ENCODE measurements around the gene BST1.
A peak's percentile ranks its signal among the peaks of the same experiment; 100 is the strongest.

The BST1 gene, protein sequence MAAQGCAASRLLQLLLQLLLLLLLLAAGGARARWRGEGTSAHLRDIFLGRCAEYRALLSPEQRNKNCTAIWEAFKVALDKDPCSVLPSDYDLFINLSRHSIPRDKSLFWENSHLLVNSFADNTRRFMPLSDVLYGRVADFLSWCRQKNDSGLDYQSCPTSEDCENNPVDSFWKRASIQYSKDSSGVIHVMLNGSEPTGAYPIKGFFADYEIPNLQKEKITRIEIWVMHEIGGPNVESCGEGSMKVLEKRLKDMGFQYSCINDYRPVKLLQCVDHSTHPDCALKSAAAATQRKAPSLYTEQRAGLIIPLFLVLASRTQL

DNA sequence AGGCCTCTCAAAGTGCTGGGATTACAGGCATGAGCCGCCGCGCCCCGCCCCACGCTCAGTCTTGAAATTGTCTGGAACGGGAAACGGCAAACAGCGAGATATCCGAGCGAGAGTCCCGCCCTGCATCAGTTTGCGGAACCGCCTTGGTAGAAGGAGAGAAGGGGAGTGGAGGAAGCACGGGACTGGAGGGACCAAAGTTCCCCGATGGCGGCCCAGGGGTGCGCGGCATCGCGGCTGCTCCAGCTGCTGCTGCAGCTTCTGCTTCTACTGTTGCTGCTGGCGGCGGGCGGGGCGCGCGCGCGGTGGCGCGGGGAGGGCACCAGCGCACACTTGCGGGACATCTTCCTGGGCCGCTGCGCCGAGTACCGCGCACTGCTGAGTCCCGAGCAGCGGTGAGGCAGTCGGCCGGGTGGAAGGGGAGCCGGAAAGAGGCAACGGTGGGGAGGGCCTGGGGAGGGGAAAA lies at the start of gene BST1:
Gene BST1 (plus strand): TSS at position 125 of the 463 bp plus-strand sequence. CDS start 80 bp downstream, at position 205.
- DNase-seq (ENCODE audit: low read depth in 1 of 2, low spot score in 1 of 2) = no peak
- in situ Hi-C loops (cut with HindIII; ENCODE audit: low pct_unique_long_range_greater_than_20kb, low sequenced_read_pairs) = no loop called here
- no peak for TF ChIP-seq JUND (IDR thresholded peaks at IDR 0.05; ENCODE audit: low read depth)

DNA sequence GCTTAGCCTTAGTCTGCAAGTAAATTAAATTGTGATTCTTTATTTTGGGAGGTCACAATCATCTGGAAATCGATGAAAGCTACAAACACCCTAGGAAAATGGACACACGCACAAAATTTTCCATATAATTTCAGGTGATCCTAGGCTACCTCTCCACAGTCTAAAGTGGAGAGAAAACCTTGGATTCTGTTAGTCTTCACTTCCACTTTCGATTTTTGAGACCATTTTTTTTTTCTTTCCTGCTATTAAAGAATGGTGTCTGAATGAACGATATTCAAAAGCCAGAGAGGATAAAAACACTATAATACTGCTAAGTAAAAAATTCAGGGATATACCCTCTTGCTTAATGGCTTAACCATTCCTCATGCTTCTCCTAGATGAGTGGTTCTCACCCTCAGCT lies 49.4 kb upstream of the BST1 start:
- no peak for DNase-seq (ENCODE audit: low read depth in 1 of 2, low spot score in 1 of 2)
- TF ChIP-seq JUND (IDR thresholded peaks at IDR 0.05; ENCODE audit: low read depth) = no peak
- in situ Hi-C loops (cut with HindIII; ENCODE audit: low pct_unique_long_range_greater_than_20kb, low sequenced_read_pairs) = no loop called here

DNA sequence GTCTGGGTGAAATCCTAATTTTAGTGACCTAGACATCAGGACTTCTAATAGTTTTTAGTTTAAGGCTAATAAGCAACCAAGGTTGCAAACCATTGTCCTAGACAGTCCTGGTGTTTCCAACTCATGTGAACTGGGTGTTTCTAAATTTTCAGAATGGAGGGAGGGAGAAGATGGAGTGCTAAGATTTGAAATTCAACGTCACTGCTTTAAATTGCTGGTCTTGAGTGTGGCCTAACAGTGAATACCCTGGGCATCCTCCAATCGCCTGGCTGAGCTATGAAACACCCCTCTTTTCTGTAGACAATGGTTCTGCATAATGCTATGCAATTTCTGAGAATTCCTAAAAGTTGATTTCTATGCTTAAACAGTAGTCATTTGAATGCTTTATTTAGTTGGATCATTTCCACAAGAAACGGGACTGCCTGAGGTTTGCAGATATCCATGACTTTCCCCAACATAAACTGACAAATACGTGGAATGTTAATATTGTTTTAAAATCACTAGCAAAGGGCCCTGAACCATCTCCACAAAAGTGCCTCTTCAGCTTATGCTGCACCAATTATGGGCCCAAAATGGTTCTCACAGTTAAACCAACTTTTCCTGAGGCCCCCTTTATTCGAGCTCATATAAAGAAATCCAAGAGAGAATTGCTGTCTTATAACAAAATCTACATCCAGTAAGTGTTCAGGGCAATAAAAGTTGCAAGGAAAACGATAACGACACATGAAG lies 48.8 kb upstream of the BST1 start:
- in situ Hi-C loops (cut with HindIII; ENCODE audit: low pct_unique_long_range_greater_than_20kb, low sequenced_read_pairs) = no loop called here
- TF ChIP-seq JUND (IDR thresholded peaks at IDR 0.05; ENCODE audit: low read depth) = no peak
- peak in 1 of 2 experiments; percentile 50 for DNase-seq (ENCODE audit: low read depth in 1 of 2, low spot score in 1 of 2)

DNA sequence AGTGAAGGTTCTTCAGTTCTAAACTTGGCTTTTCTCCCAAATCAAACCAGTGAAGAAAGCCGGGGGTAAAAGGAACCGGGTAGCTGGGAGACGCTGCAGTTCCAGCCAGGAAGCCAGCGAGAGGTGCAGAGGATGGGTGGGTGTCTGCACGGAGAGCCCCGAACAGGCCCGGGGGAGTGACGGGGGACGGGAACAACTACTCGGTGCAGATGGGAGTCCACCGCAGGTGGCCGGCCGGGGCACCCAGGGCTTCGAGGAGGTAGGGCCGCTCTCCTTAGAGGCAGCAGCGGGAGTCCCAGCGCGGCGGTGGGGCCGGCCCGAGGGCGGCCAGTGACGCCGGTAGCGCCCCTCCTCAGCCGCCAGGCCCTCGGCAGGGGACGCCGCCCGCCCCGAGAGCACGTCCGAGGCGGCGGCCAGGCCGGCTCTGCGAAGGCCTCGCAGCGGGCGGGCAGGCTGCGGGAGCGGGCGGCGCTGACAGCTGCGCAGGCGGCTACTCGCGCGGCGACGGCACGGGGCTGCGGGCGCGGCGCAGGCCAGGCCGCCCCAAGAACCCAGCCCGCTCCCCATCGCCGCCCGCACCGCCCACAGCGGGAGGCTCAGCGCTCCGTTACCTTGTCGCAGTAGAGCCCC lies 48.2 kb upstream of the BST1 start:
- in situ Hi-C loops (cut with HindIII; ENCODE audit: low pct_unique_long_range_greater_than_20kb, low sequenced_read_pairs) = no loop called here
- DNase-seq (ENCODE audit: low read depth in 1 of 2, low spot score in 1 of 2) = no peak
- no peak for TF ChIP-seq JUND (IDR thresholded peaks at IDR 0.05; ENCODE audit: low read depth)

DNA sequence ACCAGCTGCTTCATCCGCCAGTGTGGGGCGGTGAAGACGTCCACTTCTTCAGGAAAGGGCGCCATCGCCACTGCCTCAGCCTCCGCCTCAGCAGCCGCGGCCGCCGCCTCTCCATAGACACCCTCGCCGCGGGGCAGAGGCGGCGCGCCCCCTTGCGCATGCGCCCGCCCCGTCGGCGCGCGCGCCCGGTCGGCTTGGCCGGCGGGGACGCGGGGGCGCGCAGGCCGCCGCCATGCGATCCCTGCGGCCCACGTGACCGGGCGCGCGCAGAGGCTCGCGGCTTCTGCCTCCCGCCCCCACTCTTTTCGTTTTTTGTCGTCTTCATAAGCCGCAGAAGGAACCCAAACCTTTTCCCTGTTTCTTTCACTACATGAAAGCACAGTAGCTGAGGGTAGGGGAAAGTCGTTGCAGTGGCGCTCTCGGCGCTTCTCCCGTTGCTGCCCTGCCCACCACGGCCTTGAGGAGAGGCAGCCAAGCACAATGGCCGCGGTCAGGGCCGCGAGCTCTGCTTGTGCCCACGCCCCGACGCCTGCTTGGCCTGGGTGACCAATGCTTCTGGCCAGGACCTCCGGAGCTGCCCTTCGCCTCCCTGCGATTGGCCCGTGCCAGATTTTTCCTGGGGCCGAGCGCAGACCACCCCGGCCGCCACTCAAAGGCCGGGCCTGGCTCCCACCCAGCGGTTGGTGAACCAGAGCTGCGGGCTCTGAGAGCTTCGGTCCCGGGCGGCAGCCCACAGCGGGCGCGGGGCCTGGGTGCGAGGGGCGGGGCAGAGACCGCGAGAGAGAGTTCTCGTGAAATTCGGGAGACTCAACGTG lies 47.4 kb upstream of the BST1 start, which contains the start of gene FBXL5:
Gene FBXL5 (minus strand): TSS at position 135 of the 815 bp plus-strand sequence. CDS start 70 bp downstream, at position 65.
- TF ChIP-seq JUND (IDR thresholded peaks at IDR 0.05; ENCODE audit: low read depth) = no peak
- DNase-seq (ENCODE audit: low read depth in 1 of 2, low spot score in 1 of 2) = peak; percentile 84 to 86
- in situ Hi-C loops (cut with HindIII; ENCODE audit: low pct_unique_long_range_greater_than_20kb, low sequenced_read_pairs) = no loop called here

DNA sequence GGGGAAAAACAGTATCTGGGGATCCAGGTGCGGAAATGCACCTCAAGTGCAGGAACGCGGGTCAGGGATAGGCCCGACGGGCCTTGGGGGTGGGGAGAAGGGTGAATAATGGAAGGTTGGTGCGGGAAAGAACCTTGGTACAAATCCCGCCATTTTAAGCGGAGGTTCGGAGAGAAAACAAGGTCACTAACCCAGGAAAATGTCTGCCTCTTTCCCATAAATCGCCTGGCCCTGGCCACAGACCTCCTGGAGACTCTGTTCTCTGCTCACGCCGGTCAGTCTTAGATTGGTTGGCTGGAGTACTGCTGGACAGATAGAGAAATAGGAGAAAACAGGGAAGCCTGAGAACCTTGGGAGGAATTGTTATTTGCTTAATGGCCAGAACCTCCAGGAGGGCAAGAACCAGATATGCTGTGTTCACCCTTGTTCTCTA lies 46.8 kb upstream of the BST1 start:
- in situ Hi-C loops (cut with HindIII; ENCODE audit: low pct_unique_long_range_greater_than_20kb, low sequenced_read_pairs) = no loop called here
- TF ChIP-seq JUND (IDR thresholded peaks at IDR 0.05; ENCODE audit: low read depth) = no peak
- DNase-seq (ENCODE audit: low read depth in 1 of 2, low spot score in 1 of 2) = no peak

DNA sequence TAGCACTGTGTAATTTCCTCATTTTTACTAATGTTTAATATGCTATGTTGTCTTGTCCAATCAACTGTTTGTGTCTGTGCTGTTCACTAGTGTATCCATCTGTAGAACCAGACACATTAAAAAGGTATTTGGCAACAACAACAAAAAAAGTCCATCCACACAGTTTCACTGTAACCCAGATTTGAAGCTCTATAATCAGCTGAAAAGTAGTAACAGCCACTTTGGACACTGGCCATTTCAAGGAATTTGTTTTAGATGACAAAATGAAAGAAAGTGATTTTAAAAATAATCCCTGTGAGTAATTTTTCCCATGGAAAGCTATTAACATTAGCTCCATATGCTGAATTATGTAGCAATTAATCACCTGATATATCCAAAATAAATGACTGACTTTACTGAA lies 45.5 kb upstream of the BST1 start:
- no peak for TF ChIP-seq JUND (IDR thresholded peaks at IDR 0.05; ENCODE audit: low read depth)
- in situ Hi-C loops (cut with HindIII; ENCODE audit: low pct_unique_long_range_greater_than_20kb, low sequenced_read_pairs) = no loop called here
- no peak for DNase-seq (ENCODE audit: low read depth in 1 of 2, low spot score in 1 of 2)

DNA sequence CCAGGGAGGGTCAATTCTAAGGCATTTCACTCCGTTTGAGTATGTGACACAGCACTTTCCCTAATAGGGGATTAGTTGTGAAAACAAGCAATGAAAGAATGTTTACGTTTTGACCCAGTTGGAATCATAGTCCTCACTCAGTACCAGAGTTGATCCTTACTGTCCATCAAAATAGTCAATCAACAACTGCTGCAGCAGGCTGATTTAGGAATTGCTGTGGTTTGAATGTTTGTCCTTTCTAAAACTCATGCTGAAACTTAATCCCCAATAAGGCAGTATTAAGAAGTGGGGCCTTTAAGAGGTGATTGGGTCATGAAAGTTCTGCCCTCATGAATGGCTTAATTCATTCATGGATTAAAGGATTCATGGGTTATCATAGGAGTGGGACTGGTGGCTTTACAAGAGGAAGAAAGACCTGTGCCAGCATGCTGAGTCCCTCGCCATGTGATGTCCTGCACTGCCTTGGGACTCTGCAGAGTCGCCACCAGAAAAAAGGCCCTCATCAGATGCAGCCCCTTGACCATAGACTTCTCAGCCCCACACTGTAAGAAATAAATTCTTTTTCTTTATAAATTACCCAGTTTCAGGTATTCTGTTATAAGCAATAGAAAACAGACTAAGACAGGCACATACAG lies 44.6 kb upstream of the BST1 start:
- no peak for DNase-seq (ENCODE audit: low read depth in 1 of 2, low spot score in 1 of 2)
- in situ Hi-C loops (cut with HindIII; ENCODE audit: low pct_unique_long_range_greater_than_20kb, low sequenced_read_pairs) = no loop called here
- TF ChIP-seq JUND (IDR thresholded peaks at IDR 0.05; ENCODE audit: low read depth) = no peak

DNA sequence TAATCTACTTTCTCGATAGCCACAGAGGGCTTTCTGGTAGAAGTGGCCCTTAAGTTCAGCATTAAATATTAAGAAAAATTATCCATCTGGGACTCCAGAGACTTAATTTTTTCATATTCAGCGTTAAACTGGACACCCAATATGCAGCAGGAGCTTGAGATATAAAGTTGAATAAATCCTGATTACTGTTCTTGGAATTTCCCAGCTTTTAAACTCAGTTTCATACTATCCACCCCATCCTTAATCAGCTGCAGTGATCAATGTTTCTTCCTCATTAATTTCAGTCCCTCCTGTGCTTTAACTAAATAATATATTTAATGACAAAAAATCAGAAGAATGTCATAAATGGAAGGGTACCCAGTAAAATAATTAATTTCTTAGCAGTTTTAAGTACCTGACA lies 44.1 kb upstream of the BST1 start:
- DNase-seq (ENCODE audit: low read depth in 1 of 2, low spot score in 1 of 2) = no peak
- no peak for TF ChIP-seq JUND (IDR thresholded peaks at IDR 0.05; ENCODE audit: low read depth)
- in situ Hi-C loops (cut with HindIII; ENCODE audit: low pct_unique_long_range_greater_than_20kb, low sequenced_read_pairs) = no loop called here

DNA sequence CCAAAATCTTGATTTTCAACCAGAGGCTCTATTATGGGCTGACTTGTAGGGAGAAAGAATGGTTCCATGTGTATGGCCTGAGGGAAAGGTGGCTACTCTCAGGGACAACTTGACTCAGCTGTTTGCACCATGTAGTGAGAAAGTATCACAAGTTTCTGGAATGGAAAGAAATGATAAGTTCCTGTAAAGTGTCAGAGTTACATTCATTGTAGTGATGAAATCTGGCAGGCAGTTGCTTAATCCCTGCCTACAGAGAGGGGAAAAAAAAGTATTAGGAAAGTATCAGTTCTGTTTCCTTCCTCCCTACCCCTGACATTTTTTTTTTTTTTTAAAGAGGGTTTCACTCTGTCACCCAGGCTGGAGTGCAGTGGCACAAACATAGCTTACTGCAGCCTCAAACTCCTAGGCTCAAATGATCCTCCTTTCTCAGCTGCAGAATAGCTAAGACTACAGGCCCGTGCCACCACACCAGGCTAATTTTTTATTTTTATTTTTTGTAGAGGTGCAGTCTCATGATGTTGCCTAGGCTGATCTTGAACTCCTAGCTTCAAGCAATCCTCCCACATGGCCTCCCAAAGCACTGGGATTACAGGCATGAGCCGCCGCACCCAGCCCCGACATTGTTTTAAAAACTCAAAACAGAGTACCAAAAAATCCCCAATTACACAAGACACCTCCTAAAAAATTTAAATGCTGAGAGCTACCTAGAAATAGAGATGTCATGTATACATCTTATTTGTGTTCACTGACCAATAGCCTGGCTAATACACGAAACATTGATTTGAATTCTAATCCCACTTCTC lies 42.9 kb upstream of the BST1 start:
- DNase-seq (ENCODE audit: low read depth in 1 of 2, low spot score in 1 of 2) = no peak
- in situ Hi-C loops (cut with HindIII; ENCODE audit: low pct_unique_long_range_greater_than_20kb, low sequenced_read_pairs) = no loop called here
- TF ChIP-seq JUND (IDR thresholded peaks at IDR 0.05; ENCODE audit: low read depth) = no peak

DNA sequence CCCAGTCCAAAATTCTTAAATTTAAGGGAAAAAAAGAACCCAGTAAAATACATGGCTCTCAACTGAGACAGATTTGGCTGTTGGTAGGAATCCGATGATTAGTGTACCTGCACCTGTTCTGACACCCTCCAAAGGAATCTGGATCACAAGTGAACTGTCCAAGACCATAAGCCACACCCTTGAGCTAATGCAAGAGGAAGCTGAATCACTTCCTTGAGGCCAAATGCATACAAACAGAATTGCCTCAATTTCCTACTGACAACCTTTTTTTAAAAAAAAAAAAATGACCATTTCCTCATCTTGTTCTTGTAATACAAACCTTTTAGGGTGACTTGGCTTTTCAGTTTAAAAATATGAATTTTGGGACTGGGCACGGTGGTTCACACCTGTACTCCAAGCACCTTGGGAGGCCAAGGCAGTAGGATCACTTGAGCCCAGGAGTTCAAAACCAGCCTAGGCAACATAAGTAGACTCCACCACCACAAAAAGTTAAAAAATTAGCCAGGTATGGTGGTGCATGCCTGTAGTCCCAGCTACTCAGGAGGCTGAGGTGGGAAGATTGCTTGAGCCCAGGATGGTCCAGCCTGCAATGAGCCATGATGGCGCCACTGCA lies 37.0 kb upstream of the BST1 start:
- no peak for TF ChIP-seq JUND (IDR thresholded peaks at IDR 0.05; ENCODE audit: low read depth)
- DNase-seq (ENCODE audit: low read depth in 1 of 2, low spot score in 1 of 2) = no peak
- in situ Hi-C loops (cut with HindIII; ENCODE audit: low pct_unique_long_range_greater_than_20kb, low sequenced_read_pairs) = no loop called here

Data from T47D (cell line).